ENCODE results near the gene NRP1.

NRP1 gene

DNA sequence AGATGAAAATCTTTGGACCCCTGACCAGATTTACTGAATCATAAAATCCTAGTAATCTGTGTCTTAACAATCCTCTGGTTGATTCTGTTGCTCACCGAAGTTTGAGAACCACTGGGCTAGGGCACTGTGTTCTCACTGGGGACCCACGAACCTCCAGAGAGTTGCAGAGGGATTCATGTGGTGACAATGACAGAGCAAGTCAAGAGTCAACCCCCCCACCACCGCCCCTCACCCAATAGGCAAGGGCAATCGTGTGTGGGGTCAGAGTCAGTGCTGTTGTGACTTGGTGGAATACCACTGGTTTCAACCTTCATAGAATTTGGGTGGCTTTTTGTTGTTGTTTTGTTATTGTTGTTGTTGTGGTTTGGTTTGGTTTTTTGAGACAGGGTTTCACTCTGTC is 23.5 kb upstream of the NRP1 start:
- no peak overlapping the region for H3K27ac ChIP-seq (ENCODE audit: poor library complexity, severe bottlenecking)
- peaks cover 11% of the 10 kb centered on the region for H3K4me1 ChIP-seq (ENCODE audit: insufficient read depth, poor library complexity, severe bottlenecking)
- DNase-seq (ENCODE audit: low spot score) (no peak), ATAC-seq (ENCODE audit: low read depth) (no peak)
- no peaks in the 10 kb centered on the region for H3K9me3 ChIP-seq (ENCODE audit: severe bottlenecking)
- TF ChIP-seq, protein P1, sequence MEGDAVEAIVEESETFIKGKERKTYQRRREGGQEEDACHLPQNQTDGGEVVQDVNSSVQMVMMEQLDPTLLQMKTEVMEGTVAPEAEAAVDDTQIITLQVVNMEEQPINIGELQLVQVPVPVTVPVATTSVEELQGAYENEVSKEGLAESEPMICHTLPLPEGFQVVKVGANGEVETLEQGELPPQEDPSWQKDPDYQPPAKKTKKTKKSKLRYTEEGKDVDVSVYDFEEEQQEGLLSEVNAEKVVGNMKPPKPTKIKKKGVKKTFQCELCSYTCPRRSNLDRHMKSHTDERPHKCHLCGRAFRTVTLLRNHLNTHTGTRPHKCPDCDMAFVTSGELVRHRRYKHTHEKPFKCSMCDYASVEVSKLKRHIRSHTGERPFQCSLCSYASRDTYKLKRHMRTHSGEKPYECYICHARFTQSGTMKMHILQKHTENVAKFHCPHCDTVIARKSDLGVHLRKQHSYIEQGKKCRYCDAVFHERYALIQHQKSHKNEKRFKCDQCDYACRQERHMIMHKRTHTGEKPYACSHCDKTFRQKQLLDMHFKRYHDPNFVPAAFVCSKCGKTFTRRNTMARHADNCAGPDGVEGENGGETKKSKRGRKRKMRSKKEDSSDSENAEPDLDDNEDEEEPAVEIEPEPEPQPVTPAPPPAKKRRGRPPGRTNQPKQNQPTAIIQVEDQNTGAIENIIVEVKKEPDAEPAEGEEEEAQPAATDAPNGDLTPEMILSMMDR (IDR thresholded peaks at IDR 0.05; ENCODE audit: poor library complexity, severe bottlenecking): no peak
- no peaks in the 10 kb centered on the region for H3K36me3 ChIP-seq (ENCODE audit: low read depth)
- no peak overlapping the region for H3K4me3 ChIP-seq (ENCODE audit: severe bottlenecking)
- no peaks in the 10 kb centered on the region for H3K27me3 ChIP-seq (ENCODE audit: insufficient read depth, poor library complexity, severe bottlenecking)

DNA sequence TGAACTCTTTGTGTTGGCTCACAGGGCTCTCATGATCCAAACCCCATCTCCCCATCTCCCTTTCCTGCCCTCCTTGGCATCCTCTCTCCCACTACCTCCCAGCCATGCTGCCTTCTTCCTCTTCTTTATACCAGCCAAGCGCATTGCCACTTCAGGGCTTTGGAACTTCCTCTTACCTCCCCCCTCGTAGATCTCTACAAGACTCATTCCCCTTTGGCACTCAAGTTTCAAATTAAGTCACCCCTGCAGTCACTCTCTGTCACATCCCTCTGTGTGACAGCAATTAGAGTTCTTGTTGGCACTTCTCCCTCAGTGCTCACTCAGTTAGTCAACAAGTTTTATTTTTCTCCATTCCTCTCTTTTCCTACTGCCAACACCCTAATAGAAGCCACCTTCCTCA is 20.8 kb upstream of the NRP1 start:
- Histone ChIP-seq H3K27ac (ENCODE audit: poor library complexity, severe bottlenecking) (no peak overlapping the region), H3K27me3 (ENCODE audit: insufficient read depth, poor library complexity, severe bottlenecking) (no peaks in the 10 kb centered on the region), H3K4me3 (ENCODE audit: severe bottlenecking) (no peak overlapping the region), H3K36me3 (ENCODE audit: low read depth) (no peaks in the 10 kb centered on the region), H3K9me3 (ENCODE audit: severe bottlenecking) (no peaks in the 10 kb centered on the region), H3K4me1 (ENCODE audit: insufficient read depth, poor library complexity, severe bottlenecking) (peaks cover 18% of the 10 kb centered on the region)
- no peak for DNase-seq (ENCODE audit: low spot score)
- TF ChIP-seq, protein P1 (IDR thresholded peaks at IDR 0.05; ENCODE audit: poor library complexity, severe bottlenecking): no peak
- no peak for ATAC-seq (ENCODE audit: low read depth)

DNA sequence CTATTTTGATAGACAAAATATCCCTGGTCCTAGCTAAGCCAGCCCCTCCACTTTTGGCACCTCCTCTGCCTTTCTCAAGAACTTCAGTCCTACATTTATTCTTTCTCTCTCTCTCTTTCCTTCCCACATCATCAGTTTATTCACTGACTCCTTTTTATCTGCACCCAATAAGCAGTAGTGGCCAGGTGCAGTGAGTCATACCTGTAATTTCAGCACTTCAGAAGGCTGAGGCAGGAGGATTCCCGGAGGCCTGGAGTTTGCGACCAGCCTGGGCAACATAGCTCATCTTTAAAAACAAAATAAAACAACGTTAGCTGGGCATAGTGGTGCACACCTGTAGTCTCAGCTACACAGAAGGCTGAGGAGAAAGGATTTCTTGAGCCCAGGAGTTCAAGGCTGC is 19.4 kb upstream of the NRP1 start:
- H3K36me3 ChIP-seq (ENCODE audit: low read depth): no peaks in the 10 kb centered on the region
- peak; percentile 58; the same call in 1 of the 3 replicates for ATAC-seq (ENCODE audit: low read depth)
- peaks cover 27% of the 10 kb centered on the region for H3K4me1 ChIP-seq (ENCODE audit: insufficient read depth, poor library complexity, severe bottlenecking)
- no peaks in the 10 kb centered on the region for H3K9me3 ChIP-seq (ENCODE audit: severe bottlenecking)
- H3K27ac ChIP-seq (ENCODE audit: poor library complexity, severe bottlenecking): no peak overlapping the region
- no peak for DNase-seq (ENCODE audit: low spot score)
- TF ChIP-seq, protein P1 (IDR thresholded peaks at IDR 0.05; ENCODE audit: poor library complexity, severe bottlenecking): no peak
- H3K27me3 ChIP-seq (ENCODE audit: insufficient read depth, poor library complexity, severe bottlenecking): no peaks in the 10 kb centered on the region
- no peak overlapping the region for H3K4me3 ChIP-seq (ENCODE audit: severe bottlenecking)

DNA sequence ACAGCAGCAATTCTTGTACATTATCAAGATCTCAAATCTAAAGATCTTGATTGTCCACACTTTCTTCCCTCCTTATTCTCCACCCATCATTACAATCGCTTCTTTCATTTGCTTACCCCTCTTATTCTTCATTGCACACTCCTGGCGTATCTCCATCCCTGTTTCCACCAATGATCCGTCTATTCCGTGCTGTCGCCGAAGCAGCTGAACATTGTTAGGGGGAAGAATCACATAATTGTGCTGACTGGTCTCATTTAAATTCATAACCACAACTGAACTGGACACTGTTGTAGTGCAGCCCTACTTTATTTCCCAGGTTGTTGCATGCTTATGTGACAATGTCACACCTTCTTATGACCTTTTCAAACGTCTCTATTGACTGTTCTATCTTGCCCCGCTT is 18.9 kb upstream of the NRP1 start:
- H3K27ac ChIP-seq (ENCODE audit: poor library complexity, severe bottlenecking): no peak overlapping the region
- H3K9me3 ChIP-seq (ENCODE audit: severe bottlenecking): no peaks in the 10 kb centered on the region
- DNase-seq (ENCODE audit: low spot score): no peak
- peaks cover 27% of the 10 kb centered on the region for H3K4me1 ChIP-seq (ENCODE audit: insufficient read depth, poor library complexity, severe bottlenecking)
- no peaks in the 10 kb centered on the region for H3K36me3 ChIP-seq (ENCODE audit: low read depth)
- no peak for ATAC-seq (ENCODE audit: low read depth)
- no peaks in the 10 kb centered on the region for H3K27me3 ChIP-seq (ENCODE audit: insufficient read depth, poor library complexity, severe bottlenecking)
- H3K4me3 ChIP-seq (ENCODE audit: severe bottlenecking): no peak overlapping the region
- TF ChIP-seq, protein P1 (IDR thresholded peaks at IDR 0.05; ENCODE audit: poor library complexity, severe bottlenecking): no peak

DNA sequence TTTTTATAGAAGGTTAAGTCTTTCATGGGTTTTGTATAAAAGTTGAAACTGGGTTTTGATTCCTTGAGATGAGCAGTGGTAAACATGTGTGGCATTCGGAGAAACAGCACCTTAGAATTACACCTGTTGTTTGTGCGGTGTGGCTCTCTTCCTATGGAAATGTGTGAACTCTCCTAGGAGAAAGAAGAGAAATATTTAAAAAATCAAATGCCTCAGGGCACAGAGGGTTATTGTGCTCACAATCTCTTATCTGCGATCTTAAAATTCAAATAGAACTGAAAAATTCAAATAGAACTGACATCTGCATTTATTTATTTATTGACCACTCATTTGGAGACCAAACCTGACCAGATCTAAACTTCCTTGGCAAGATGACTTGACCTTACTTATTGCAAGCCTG is 18.1 kb upstream of the NRP1 start:
- Histone ChIP-seq H3K9me3 (ENCODE audit: severe bottlenecking) (no peaks in the 10 kb centered on the region), H3K27me3 (ENCODE audit: insufficient read depth, poor library complexity, severe bottlenecking) (no peaks in the 10 kb centered on the region), H3K4me3 (ENCODE audit: severe bottlenecking) (no peak overlapping the region), H3K27ac (ENCODE audit: poor library complexity, severe bottlenecking) (no peak overlapping the region), H3K36me3 (ENCODE audit: low read depth) (no peaks in the 10 kb centered on the region), H3K4me1 (ENCODE audit: insufficient read depth, poor library complexity, severe bottlenecking) (peaks cover 27% of the 10 kb centered on the region)
- TF ChIP-seq, protein P1 (IDR thresholded peaks at IDR 0.05; ENCODE audit: poor library complexity, severe bottlenecking): no peak
- DNase-seq (ENCODE audit: low spot score) (no peak), ATAC-seq (ENCODE audit: low read depth) (no peak)
